Smooth muscle cell of the brain vasculature (primary cell): Measurements from ENCODE around the gene RRAD.

Experiments used
- DNase-seq: peaks from one replicate; pipeline ENCODE4 v3.0.0-alpha.2; 2012; ENCODE audit warnings: low read depth, low spot score

RRAD gene

DNA sequence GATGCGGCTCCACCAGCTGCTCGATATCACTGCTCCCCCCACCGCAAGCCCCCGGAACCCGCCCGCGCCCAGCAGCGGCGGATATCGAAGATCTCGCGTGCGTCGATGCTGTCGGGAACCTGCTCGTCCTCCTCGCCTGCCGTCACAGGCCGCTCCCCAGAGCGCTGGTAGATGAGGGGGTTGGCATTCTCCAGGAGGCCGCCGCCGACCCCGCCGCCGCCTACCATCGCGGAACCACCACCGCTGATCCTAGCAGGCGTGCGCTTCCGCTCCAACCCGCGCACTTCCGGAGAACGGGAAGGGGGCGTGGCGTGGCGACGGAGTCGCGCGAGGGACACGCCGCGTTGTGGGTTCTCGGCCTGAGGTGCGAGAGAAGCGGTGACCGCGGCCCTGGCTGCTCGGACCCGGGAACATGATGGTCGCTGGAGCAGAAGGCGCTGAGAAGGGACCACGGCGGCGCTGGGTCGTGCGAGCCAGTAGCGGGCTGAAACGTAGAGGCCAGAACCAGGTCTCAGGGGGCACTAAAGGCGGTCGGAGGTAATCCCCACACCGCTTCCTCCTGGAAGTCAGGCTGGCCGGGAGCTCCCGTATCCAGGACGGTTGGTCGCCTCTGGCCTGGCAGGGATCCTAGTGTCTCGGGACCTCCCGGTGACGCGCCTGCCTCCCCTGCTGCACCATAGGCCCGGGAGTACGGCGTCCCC lies 9.0 kb upstream of the RRAD start, which contains the start of gene CIAO2B:
Gene CIAO2B, minus strand, starts transcription at position 265 of the 701 bp plus-strand sequence. Its CDS starts 38 bp downstream, at position 227.
- peak; percentile 58 for DNase-seq

DNA sequence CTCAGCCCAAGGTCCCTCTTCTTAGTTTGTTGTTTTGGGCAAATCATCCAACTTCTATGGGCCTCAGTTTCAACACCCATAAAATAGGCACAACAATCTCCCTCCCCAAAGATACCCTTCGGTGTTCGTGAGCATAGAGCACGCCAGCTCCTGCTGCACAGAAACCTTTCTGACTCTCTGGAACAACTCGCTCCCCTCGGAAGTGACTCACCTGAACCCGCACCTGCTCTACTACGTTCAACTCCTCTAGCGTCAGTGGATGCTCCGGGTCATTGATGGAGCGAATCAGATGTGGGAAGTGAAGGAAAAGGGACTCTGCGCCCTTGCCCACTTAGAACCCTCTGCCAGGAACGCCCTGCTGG lies 8.4 kb upstream of the RRAD start:
- no peak for DNase-seq

DNA sequence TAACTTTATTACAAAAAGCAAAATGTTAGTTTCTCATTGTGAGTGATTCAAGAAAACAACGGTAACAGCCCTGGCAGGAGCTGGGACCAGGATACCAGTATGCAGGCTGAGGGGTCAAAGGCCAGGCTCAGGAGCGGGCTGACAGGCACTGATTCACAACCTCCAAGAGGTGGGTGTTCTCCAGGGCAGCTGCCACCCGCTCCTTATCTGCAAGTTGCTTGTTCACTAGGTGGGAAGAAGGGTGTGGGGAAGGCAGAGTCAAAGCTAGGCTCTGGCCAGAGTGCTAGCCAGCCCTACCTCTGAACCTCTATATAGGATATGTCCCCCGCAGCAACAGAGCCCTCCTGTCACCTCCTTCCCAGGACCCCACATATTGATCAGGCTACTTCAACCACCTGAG lies 6.7 kb upstream of the RRAD start:
- DNase-seq, result no peak

DNA sequence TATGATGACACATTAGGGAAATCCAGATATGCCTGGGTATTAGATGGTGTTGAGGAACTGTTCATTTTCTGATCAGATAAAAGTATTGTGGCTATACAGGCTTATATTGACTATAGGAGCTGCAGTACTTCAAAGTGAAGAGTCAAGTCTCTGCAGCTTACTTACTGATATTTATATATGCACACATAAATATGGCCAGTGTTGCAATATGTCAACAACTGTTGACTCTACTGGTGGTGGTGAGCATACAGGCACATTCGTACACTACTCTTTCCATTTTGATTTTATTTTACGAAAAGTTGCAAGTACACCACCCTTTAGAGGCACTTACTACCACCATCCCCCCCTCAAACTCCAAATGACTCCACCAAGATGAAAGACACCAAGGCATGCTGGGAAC lies 6.3 kb upstream of the RRAD start:
- no peak for DNase-seq

DNA sequence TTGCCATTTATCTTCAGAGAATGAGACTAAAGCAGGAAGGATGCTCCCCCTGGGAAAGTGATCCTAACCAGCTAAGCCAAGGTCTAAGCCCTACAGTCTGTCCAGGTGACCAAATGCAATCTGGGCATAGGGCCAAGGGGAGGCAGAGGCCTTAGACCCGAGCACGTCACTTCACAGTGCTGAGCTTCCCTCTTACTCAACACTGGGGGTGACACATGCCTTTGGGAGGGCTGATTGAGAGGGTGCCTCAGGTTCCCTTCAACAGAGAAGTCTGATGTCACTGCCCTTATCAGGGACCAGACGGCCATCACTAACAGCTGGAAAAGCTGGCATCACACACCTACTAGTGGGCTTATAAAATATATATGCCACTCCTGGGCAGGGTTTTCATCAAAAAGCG lies 4.9 kb upstream of the RRAD start:
- DNase-seq, result no peak

DNA sequence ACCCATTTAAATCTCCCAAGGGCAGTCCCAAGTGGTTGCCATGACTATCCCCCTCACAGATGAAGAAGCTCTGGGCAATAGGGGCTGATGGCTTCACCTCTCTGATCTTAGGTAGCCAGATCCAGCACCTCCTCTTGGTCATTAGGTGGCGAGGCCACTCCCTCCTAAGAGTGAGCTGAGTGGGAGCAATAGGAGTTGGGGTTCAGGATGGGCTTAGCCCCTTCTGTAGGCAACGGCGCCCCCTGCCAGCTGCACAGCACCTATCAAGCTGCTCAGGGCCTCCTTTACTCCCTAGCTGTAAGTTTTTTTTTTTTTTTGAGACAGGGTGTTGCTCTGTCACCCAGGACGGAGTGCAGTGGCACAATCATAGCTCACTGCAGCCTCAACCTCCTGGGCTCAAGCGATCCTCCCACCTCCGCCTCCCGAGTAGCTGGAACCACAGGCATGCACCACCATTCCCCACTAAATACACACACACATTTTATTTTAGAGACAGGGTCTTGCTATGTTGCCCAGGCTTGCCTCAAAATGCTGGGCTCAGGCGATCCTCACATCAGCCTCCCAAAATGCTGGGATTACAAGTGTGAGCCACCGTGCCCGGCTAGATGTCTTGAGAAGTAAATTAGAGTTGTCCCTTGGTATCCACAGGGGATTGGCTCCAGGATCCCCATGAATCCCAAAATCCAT lies 3.5 kb upstream of the RRAD start:
- no peak for DNase-seq

DNA sequence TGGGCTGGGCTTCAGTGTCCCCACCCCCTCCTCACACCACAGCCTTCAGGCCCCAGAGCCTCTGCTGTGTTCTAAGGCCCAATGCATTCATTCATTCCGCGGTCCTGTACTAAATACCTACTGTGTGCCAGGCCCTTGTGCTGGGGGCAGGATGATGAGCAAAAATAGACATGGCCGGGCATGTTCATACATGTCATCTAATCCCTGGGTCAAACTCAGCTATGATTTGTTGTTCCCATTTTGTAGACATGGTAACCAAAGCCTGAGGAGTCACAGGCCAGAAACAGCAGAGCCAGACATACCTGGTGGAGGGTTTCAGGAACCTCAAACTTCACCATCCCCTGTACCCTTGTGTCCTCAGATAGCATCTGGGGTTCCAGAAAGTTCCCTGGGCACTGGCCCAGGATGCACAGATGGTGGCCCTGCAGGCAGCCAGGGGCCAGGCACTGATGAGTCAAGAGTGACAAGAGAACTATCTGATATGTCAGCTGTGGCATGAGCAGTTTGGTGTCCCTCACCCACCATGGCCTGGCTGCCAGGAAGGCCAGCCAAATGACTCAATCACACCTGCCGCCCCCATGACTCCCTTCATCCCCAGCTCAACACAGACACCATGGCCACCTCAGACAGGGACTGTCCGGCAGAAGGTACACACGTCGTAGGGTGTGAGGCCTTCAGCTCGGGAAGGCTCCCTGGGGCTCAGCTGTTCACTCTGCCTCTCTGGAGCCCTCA lies 2.7 kb upstream of the RRAD start:
- no peak for DNase-seq

DNA sequence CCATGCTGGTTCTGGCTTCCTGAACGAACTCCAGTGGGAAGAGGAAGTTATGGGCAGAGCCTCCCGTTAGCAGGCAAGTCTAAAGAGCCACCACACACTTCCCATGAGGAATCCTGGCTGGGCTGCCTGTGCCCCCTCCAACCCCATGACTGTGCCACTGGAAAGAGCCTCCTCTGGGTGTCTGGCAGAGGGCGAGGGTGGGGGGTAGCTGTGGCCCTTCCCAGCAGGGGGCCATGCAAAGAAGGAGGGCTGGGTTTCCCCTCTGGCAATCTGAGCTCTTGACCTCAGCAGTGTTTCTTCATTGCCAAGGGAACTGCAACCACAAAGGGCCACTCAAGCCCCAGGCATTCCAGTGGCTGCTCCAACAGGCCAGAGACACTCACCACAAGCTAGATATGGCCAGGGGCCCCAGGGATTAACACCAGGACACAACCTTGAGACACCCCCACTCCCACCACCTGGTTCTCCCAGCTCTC lies 1.7 kb upstream of the RRAD start:
- peak; percentile 26 for DNase-seq

DNA sequence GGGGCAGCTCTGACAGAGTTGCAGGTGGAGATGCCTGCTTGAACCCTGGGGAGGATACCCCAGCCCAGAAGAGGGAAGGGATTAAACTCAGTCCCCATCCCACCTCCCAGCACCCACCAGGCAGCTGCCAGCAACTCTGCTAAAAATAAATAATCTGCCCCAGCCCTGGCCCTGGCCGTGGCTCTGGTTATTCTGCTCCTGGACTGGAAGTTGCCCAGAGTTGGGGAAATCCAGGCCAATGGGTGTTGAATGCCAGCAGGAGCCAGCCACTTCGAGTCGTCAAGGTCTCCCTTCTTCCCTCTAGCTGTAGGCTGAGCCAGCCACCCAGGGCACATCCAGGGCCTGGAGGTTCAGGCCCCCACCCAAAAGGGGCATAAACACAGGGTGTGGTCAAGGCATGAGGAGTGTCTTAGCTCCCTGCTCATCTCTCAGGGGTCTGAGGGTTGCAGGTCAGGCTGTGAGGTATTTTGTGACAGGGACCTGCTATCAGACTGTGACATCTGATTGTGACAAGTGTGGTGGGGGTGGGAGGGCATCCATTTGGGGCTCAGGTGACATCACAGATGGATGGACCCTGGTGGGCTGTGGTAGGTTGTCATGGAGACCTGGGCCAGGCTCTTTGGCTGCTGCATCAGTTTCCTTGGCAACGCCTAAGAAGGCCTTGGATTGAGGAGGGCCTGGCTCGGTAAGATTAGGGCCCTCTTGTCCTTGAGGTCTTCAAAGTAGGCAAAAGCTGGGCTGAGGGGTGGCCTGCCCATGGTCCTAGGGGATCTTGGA lies 1.0 kb upstream of the RRAD start:
- no peak for DNase-seq

DNA sequence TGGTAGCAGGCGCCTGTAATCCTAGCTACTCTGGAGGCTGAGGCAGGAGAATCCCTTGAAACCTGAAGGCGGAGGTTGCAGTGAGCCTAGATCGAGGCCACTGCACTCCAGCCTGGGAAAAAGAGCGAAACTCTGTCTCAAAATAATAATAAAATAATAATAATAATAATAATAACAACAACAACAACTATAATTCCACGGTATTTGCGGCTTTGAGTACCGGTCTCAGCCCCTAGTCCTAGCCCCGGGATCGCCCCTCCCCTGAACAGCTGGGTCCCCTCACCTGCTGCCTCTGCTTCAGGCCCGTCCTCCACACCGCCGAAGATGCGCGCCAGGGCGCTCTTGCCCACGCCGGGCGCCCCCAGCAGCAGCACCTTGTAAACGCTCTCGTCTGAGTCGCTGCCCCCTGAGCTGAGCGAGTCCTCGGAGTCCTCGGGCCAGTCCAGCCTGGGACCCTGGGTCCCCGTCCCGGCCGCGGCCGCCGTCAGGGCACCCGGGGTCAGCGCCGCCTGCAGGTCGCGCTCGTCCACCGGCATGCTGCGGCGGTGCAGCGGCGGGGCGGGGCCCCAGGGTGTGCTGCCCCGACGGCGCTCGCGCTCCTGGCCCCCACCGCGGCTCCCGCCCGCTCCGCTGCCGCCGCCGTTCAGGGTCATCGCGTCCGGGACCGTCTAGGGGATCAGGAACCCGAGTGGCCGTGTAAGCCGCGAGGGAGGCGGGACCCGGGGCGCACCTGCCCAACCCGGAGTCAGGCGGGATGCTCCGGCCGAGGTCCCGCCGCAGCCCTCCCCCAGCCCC lies 611 bp downstream of the RRAD start:
- DNase-seq, result no peak

DNA sequence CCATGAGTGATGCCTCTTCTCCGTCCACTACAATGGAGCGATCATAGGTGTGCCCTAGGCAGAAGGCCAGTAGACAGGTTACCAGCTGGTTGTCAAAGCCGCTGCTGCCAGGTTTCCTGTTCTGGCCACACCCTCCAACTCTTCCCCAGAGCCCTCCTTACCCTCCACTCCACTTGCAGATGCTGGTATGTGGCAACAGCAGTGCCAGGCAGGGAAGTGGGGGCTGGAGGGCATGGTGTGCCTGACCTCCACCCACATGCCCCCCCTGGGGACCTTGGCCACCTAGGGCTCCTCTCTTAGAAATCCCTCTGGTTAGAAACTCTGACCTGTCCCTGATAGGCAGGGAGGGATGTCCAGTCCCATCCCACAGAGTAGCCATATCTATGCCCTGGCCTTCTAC lies 1.5 kb downstream of the RRAD start:
- no peak for DNase-seq

DNA sequence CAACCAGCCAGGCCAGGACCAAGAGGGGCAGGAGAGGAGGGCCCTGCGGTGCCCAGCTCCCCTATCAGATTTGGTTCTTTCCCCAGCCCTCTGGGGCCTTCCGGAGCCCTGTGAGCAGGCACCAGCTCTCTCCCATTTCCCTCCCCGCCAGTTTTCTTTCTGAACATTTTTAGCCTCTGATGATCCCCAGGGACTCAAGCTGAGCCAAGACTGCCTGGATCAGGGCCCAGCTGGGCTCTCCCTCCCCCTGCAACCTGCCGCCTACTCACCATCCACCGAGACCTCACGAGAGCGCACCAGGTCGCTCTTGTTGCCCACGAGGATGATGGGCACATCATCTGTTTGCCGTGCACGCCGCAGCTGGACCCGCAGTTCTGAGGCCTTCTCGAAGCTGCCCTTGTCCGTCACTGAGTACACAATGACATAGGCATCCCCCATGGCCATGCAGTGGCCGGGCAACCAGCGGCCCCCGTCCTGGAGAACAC lies 2.0 kb downstream of the RRAD start:
- DNase-seq, result no peak

DNA sequence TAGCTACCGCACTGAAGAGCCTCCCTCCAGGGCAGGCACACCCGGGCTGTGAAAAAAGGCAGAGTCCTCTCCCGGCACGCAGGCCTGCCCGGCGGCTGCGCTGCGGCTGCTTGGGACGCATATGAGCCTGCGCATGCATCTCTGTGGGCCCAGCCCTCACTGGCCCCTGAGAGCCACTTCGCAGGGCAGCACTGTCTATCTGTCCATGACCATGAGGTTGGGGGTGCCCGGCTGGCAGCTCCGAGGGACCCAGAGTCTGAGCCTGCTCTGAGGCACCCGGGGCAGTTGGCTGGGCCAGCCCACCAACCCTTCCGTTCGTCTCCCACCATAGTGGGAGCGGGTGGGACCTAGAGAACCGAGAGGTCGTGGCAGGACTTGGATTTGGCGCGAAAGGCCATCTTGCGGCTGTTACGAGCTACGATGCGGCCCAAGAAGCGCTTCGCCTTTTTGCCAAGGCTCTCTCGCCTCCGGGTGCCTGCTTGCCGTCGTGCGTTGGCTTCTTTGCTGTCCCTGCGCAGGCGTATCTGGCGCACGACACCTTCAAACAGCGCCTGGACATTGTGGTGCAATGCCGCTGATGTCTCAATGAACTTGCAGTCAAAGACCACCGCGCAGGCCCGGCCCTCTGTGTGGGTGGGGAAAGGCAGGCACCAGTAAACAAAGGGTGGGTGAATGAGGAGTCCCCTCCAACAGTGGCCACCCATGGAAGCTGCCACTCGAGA lies 3.4 kb downstream of the RRAD start:
- no peak for DNase-seq

DNA sequence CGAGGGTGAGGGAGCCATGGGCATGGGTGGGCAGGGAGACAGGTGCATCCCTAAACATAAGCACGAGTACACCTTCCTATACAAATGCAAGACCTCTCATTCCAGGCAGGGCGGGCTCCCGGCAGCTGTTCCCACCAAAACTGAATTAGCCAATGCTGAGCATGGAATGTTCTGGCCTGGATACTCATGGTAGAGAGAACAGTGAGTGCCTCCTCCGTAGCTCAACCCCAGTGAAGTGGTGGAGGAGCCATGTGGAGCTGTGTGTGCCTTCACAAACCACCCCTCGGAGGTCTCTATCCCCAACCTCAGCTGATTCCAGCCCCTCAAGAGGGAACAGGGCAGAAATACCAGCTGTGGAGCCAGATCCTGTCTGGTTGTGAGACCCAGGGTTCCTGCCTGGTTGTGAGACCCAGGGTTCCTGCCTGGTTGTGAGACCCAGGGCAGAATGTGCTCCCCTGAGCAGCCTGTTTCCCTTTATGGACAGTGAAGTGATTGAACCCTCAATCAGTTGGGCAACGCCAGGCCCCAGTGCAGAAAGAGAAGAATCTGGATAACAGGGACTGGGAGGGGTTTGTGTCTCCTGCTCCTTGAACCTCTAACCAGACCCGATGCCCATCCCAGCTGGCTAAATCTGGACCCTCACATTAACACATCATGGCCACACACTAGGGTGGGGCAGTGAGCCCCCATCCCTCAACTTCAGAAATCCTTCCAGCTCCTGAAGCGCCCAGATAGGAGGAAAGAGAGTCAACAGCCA lies 4.2 kb downstream of the RRAD start:
- no peak for DNase-seq

DNA sequence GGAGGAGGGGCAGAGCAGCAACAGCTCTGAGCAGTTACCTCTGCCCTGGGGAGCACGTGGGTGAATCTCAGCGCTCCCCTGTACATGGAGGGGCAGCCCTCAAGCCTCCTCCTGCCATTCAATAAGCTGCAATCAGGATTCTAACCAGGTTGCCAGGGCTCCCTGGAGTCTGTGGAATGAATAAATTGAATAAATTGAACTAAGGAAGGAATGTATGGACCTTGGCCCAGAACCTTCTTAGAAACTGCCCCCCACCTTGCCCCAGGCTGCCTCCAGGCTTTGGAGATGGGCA lies 5.1 kb downstream of the RRAD start:
- no peak for DNase-seq

DNA sequence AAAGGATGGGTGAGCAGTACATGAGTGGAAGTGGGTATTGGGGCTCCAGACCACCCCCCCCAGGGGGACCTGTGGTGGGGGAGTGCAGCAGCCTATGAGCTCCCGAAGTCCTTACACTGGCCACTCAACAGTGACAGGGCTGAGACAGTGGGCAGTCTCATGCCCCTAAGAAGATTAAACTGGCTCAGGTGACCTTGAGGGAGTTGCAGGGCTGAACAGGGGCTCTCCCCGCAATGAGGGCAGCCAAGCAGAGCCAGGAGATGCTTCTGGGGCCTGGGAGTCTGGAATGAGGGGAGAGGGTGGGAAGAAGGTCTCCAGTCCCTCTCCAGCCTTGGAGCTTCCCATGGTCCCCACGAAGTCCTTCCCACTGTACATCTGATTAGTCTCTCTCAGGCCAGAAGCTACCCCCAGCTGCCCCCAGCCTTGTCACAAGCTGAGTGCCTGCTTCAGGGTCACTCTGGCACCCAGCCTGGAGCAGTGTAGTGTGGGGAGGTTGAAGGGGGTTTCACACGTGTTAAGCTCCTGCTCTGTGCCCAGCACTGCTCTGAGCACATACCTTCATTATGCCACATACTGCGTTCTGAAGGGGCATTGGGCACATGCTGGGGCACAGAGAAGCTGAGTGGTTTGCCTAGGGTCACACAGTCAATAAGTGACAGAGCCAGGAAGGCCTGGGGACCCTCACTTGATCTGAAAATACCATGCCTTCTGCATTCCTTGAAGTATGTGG lies 5.6 kb downstream of the RRAD start:
- no peak for DNase-seq

DNA sequence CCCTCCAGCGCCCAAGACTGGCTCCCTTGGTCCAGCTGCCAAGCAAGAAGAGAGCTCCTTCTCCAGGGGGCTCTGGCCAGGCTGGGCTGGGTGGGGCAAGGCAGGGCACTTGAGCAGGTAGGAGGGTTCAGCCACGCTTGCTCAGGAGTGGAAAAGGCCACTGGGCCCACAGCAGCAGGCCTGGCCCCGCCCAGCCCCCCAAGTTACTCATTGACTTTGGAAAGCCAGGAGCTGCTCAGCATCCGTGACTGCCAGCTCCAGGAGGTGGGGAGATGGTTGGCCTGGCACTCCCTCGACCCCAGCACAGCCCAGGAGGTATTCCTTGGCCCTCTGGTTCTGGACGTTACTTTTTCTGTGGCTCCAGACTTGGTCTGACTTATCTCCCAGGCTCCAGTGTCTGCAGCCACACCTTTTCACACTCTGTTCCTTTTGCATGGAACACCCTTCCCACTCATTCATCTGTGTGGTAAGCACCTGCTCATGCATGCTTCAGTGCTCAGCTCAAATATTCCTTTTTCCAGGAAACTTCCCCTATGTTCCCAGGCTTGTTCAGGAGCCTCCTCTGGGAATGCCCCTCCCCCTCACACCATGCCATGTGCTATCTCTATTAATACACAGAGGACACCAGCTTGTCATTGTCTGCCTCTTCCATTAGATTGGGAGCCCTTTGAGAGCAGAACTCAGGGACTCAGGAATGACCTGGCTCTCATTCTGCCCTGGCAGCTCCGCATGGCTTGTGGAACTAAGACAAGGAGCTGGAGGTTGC lies 6.3 kb downstream of the RRAD start, which contains the start of gene CDH16:
Gene CDH16, minus strand, starts transcription at position 83 of the 766 bp plus-strand sequence. CDS start 820 bp downstream, outside the sequence.
- DNase-seq, result no peak

DNA sequence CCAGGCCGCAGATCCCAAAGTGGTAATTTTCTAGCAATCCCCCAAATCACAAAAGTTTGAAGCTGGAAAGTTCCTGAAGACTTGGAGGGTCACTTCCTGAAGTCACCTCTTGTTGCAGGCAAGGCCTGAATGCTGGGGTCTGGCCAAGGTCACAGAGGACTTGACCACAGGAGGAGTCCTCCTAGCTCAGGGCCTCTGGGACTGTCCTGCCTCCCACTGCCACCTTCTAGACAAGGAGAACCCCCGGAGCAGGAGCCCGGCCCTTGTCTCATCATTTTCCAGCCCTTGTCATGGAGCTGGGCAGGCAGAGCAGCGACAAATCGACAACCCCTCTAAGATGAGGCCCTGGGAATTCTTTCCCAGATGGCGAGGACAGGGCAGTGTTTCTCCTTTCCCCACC lies 7.0 kb downstream of the RRAD start:
- DNase-seq, result no peak
